HL-60 (cell line): ENCODE measurements around the gene NRXN3.

Experiments used
- DNase-seq, 2 experiments: peaks; one replicate each; pipeline ENCODE4 v3.0.0-alpha.2; 2010 to 2020; ENCODE audit warnings: low read depth in 1 of 2, low spot score in 1 of 2
- H3K27ac ChIP-seq: fragments of 250-450 bp; sonication (Bioruptor Pico); replicated peaks from 2 replicates; pipeline ENCODE4 v1.5.1; 2020; ENCODE audit warnings: mild to moderate bottlenecking, moderate library complexity
- H3K27me3 ChIP-seq: fragments of 250-450 bp; sonication (Bioruptor Pico); 2 replicates; pipeline ENCODE4 v1.5.1; 2021; ENCODE audit warnings: mild to moderate bottlenecking, moderate library complexity; ENCODE audit not compliant: insufficient read depth, poor library complexity, severe bottlenecking
- H3K4me3 ChIP-seq: replicated peaks from 2 replicates; pipeline ENCODE4 v1.5.1; 2011; ENCODE audit warnings: mild to moderate bottlenecking, control low read depth, low read length; ENCODE audit not compliant: insufficient read depth
- GABPA ChIP-seq: IDR thresholded peaks from 2 replicates; pipeline ENCODE4 v1.6.1; 2012; ENCODE audit warnings: low read depth
- POLR2AphosphoS5 ChIP-seq: IDR thresholded peaks from 2 replicates; pipeline ENCODE4 v1.6.1; 2012; ENCODE audit warnings: low read depth
- SPI1 ChIP-seq: IDR thresholded peaks from 2 replicates; pipeline ENCODE4 v1.6.1; 2012; ENCODE audit warnings: low read depth, mild to moderate bottlenecking, borderline replicate concordance
- TF ChIP-seq, protein P1 (sequence below): IDR thresholded peaks from one replicate; pipeline ENCODE4 v1.5.1; 2011; ENCODE audit warnings: low read length, control low read depth, inconsistent platforms; ENCODE audit not compliant: insufficient read depth
- TF ChIP-seq, protein P2 (sequence below): IDR thresholded peaks from 2 replicates; pipeline ENCODE4 v1.6.1; 2012; ENCODE audit warnings: low read depth; ENCODE audit not compliant: insufficient replicate concordance

Gene NRXN3

DNA sequence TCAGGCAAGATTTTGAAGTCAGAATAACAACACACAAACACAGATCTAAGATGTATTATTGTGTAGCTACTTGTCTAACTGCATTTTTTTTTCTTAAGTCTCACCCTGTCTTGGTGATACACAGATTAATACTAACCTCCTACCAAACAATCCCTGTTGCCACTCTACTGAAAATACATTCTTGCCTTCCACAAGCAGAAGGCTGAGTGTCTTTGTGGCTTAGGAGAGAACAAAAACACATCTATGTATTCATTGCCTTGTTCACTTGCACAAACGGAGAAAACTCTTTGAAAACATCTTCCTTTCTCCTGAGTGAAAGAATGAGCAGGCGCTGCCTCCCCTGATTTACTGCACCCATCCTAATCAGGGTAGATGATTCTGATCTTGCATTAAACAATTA is 1398.9 kb downstream of the NRXN3 start:
- DNase-seq, result no peak
- TF ChIP-seq SPI1 (no peak), GABPA (no peak), POLR2AphosphoS5 (no peak)
- TF ChIP-seq, protein P1, sequence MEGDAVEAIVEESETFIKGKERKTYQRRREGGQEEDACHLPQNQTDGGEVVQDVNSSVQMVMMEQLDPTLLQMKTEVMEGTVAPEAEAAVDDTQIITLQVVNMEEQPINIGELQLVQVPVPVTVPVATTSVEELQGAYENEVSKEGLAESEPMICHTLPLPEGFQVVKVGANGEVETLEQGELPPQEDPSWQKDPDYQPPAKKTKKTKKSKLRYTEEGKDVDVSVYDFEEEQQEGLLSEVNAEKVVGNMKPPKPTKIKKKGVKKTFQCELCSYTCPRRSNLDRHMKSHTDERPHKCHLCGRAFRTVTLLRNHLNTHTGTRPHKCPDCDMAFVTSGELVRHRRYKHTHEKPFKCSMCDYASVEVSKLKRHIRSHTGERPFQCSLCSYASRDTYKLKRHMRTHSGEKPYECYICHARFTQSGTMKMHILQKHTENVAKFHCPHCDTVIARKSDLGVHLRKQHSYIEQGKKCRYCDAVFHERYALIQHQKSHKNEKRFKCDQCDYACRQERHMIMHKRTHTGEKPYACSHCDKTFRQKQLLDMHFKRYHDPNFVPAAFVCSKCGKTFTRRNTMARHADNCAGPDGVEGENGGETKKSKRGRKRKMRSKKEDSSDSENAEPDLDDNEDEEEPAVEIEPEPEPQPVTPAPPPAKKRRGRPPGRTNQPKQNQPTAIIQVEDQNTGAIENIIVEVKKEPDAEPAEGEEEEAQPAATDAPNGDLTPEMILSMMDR, result no peak
- TF ChIP-seq, protein P2, sequence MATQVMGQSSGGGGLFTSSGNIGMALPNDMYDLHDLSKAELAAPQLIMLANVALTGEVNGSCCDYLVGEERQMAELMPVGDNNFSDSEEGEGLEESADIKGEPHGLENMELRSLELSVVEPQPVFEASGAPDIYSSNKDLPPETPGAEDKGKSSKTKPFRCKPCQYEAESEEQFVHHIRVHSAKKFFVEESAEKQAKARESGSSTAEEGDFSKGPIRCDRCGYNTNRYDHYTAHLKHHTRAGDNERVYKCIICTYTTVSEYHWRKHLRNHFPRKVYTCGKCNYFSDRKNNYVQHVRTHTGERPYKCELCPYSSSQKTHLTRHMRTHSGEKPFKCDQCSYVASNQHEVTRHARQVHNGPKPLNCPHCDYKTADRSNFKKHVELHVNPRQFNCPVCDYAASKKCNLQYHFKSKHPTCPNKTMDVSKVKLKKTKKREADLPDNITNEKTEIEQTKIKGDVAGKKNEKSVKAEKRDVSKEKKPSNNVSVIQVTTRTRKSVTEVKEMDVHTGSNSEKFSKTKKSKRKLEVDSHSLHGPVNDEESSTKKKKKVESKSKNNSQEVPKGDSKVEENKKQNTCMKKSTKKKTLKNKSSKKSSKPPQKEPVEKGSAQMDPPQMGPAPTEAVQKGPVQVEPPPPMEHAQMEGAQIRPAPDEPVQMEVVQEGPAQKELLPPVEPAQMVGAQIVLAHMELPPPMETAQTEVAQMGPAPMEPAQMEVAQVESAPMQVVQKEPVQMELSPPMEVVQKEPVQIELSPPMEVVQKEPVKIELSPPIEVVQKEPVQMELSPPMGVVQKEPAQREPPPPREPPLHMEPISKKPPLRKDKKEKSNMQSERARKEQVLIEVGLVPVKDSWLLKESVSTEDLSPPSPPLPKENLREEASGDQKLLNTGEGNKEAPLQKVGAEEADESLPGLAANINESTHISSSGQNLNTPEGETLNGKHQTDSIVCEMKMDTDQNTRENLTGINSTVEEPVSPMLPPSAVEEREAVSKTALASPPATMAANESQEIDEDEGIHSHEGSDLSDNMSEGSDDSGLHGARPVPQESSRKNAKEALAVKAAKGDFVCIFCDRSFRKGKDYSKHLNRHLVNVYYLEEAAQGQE, result no peak
- no peak overlapping the region for H3K4me3 ChIP-seq

DNA sequence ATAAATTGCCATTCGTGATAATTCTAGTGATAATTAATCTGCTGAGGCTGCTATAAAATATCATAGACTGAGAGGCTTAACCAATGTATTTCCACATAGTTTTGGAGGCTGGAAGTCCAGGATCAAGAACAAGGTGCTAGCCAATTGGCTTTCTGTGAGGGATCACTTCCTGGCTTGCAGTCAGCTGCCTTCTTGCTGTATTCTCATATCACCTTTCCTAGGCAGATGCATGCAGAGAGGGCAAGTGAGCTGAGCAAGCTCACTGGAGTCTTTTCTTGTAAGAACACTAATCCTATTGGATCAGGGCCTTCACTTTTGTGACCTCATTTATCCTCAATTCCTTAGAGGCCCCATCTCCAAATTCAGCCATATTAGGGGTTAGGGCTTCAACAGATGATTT is 1400.5 kb downstream of the NRXN3 start:
- no peak overlapping the region for H3K4me3 ChIP-seq
- TF ChIP-seq SPI1, result no peak
- DNase-seq, result no peak
- H3K27me3 ChIP-seq, result no peaks in the 10 kb centered on the region
- H3K27ac ChIP-seq, result no peak overlapping the region

More for the DNA sequence above, 1398.9 kb downstream of the NRXN3 start:
- Histone ChIP-seq H3K27ac (no peak overlapping the region), H3K27me3 (no peaks in the 10 kb centered on the region)

DNA sequence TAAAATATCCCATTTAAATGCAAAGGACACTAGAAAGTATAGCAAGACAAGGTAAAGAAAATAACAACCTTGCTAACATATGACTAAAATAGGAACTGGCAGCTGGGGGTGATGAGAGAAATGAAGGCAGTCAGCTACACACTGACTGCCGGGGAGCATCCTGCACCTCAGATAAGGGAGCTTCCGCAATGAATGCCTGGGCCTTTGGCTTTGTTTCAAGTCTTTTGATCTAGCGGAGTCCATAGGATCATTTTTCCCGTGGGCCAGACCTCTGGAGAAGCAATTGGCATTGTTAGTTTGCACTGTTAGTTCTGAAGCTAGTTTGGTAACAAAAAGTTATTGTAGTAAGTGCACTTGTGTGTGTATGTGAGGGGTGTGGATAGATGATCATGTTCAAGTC is 1401.2 kb downstream of the NRXN3 start:
- TF ChIP-seq GABPA (no peak), POLR2AphosphoS5 (no peak), SPI1 (no peak)
- TF ChIP-seq, protein P2, result no peak
- TF ChIP-seq, protein P1, result no peak
- Histone ChIP-seq H3K27me3 (no peaks in the 10 kb centered on the region), H3K27ac (no peak overlapping the region), H3K4me3 (no peak overlapping the region)
- DNase-seq, result no peak

DNA sequence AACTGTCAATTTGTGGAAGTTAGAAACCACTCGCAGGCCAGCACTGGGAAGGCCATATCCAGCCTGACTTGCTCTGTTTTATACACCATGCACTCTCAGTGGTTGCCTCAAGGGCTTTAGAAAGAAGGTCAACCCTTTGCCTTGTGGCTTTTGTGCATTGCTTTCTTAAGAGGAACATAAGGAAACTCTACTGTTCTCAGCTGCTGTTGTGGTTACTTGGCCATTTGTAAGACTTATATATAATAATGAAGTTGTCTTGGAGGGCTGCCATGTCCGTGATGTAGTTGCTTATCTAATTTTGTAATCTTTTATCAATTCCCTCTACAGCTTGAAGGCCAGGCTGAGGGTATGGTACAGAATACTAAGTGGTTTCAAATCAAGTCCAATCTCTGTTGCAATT is 1403.3 kb downstream of the NRXN3 start:
- no peak overlapping the region for H3K4me3 ChIP-seq
- no peak for DNase-seq
- H3K27me3 ChIP-seq, result no peaks in the 10 kb centered on the region
- no peak overlapping the region for H3K27ac ChIP-seq
- TF ChIP-seq POLR2AphosphoS5 (no peak), SPI1 (no peak)
- TF ChIP-seq, protein P1, result no peak
